ENCODE data around the gene GCC2. TPM values are rescaled to one million over a fixed set of nuclear protein-coding genes. Genes with fewer than 3 reads are reported as not detected.

GCC2 gene
- total RNA-seq, 1 donor from 2014 or later, result 53.9 TPM

Other genes with a start within 250 kb of the GCC2 start
- gene SULT1C3, start 209.2 kb upstream of the GCC2 start, total RNA-seq, result not detected in 2 replicates
- 0.23 TPM in 1 of 2 replicates, not detected in the other for gene SULT1C2, start 160.3 kb upstream of the GCC2 start, total RNA-seq
- gene SULT1C4, start 71.3 kb upstream of the GCC2 start, total RNA-seq, result 1.1 and 1.8 TPM in 2 replicates
- gene LIMS1, start 85.3 kb downstream of the GCC2 start, total RNA-seq, result 202 and 205 TPM in 2 replicates